Measurements from ENCODE around the gene KCNQ1OT1.

The KCNQ1OT1 gene

DNA sequence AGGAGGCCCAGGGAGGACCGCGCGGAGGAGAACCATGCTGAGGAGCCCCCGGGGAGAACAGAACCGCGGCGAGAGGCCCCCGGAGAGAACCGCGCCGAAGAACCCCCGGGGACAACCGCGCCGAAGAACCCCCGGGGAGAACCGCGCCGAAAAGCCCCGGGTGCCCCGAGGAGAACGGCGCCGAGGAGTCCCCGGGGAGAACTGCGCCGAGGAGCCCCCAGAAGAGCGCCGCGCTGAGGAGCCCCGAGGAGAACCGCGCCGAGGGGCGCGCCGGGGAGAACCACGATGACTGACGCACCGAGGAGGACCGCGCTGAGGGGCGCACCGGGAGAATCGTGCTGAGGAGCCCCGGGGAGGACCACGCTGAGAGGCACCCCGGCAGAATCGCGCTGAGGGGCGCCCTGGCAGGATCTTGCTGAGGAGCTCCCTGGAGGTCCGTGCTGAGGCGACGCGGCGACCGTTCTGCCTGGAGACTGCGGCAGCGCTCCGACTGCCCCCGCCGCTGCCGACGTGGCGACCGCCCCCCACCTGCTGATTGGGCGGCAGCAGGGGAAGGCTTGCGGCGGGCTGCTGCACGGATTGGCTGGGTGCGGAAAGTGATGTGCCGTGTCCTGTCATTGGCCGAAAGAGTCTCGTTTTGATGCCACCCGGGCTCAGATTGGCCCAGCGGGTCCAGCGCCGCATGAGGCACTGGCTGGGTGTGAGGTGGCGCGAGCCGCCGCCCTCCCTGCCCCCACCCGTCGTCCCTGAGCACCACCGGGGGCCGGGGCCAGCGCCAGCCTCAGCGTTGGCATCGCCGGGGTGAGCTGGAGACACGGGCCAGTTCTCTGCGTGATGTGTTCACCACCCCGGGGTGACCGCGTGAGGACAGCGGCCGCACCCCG lies at the start of gene KCNQ1OT1:
Gene KCNQ1OT1, minus strand, starts transcription at position 464 of the 884 bp plus-strand sequence.
- peak; percentile 75 to 78 for DNase-seq

DNA sequence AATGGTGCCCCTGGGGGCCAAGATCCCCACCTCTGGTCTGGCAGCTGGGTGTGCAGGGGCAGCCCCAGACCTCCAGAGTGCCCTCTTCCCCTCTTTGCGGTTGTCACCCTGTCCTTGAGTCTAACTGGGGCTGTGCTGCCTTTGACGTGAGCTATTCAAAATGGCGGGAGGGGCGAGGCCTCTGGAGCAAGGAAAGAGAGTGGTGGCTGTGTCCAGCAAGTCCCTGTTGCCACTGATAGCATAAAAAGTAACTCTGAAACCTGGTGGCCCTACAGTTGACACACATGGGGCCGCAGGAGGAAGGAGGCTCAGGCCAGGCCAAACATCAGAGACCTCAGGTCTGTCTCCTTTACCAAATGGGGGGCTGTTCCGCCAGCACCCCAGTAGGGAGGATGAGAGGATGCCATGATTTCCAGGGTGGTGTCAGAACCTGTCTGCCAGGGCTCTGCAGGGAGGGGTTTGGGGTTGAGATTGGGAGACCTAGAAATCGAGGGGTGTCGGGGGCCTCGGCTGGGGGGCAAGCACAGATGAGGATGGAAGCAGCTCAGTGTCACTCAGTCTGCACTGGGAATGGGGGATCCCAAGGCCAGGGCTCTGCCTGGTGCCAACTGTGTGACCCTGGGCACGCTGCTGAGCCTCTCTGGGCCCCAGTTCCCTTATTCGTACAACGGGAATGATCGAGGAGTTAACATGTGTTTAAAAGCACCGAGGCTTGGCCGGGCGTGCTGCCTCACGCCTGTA lies 49.2 kb upstream of the KCNQ1OT1 start:
- DNase-seq = no peak

DNA sequence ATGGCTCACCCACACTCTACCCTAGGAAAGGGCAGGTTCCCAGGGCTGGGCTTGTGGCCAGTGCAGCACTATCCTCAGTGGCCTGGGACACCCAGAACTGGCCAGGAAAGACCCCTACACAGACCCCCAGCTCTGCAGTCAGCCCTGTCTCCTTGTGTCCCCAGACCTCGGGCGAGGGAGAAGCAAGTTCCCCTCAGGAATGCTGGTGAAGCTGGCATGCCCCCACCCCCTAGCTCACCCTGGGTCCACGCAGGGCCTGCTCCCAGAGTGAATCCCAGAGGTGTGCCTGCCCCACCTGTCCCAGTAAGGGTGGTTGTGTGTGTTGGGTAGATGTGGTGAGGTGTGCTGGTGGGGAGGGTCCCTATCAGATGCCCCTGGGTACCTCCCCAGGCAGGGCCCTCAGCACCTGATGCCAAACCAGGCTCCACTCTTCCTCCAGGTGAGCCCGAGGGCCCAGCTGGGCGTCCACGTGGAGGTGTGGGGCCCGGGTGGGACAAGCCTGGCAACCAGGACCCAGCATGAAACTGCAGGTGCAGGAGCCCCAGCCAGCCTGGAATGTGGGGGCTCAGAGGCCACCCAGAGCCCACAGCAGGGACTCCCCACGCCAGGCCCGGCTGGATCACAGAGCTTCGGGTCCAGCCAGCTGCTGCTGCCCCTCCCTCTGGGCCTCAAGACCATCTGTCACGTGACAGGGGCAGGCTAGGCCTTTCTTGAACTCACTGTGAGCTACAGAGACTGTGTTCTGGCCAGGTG lies 48.4 kb upstream of the KCNQ1OT1 start:
- no peak for DNase-seq

DNA sequence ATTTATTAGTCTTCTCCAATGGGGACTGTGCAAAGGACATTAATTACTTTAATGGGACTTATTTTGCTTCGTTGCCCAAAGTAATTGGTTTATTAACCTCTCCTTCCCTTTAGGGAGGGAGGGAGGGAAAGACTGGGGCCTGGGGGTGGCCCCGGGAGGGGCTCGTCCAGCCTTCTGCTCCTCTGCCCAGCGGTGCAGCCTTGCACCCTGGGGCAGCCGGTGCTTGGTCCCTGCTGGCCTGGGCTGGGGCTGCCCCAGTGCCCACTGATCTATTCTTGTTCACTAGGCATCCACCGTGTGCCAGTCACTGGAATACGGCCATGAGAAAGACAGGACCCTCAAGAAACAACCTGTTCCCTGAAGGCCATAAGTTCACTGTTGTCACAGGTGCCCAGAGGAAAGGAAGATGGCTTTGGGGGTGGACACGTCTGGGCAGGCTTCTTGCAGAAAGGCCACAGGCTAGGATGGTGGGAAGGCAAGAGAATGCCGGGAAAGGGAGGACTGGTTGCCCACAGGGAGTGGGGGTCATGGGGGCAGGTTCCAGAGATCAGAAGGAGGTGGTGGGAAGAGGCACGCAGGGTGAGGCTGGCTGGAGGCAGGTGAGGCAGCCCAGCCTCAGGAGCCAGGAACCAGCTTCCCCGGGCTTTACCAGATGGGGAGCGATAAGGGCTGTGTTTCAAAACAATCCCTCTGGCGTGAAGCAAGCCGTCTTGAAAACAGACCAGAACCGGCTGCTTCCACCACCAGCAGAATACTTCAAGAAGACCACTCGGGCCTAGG lies 47.6 kb upstream of the KCNQ1OT1 start:
- DNase-seq = no peak

DNA sequence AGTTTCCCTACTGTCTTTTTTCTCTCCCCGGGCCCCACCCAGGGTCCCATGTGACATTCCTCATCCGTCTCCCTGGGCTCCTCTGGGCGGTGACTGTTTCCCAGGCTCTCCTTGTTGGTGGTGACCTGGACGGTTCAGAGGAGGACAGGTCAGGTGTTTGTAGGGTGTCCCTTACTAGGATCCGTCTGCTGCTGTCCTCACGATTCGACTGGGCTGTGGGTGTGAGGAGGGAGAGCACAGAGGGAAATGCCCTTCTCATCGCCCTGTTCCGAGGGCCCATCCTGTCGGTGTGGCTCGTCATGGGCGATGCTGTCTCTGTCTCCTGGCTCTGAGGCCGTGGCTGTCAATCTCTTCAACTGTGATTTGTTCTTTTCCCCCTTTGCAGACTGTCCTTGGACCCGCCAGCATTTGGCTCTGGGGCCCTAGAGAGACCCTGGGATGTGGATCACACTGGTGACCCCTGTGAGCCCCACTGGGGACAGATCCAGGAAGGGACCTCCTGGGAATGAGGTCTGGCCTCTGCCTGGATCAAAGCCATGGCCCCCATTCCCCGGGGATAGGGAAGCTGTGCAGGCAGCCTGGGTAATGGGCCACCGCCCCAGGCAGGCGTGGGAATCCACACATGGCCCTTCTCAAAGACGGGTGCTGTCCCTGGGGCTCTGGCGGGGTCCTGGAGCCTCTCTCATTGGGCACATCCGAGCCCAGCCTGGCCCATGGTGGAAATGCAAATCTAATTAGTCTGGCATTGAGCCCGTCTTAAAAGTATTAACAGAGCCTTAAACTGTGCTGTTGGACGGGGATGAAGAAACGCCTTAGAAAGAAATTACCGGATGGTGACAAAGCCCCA lies 46.8 kb upstream of the KCNQ1OT1 start:
- DNase-seq = no peak

DNA sequence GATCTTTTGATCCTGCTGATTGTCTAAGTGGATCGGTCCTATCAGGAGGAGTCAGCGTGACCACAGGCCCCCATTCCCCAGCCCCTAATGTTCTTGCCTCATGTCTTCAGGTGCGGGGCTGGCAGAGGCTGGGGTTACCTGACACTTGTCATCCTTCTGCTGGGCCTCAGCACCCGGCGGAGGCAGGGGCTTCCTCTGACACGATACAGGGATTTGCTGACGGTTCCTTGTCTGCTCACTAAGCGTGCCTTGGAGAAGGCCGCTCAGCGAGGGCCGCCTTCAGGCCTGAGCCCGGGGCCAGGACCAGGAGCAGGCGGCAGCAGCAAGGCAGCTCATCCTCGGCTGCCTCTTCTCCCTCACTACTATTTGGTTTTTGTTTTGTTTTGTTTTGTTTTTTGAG lies 45.7 kb upstream of the KCNQ1OT1 start:
- no peak for DNase-seq

DNA sequence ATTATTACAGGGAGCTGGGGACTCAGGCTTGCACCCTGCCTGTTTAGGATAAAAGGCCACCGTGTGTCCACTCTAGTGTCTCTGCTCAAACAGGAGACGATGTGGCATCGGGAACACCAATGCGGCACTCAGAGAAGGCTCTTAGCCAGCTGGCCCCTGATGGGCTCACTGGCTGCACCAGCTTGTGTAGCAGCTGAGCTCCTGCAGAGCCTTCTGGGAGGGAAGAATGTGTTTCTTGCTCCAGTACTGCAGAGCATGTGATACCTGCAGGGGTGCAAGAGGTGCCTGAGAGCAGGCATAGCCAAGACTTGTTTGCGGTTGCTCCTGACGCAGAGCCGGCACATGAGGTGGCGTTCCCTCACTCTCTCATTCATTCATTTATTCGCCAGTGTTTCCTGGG lies 44.4 kb upstream of the KCNQ1OT1 start:
- DNase-seq = no peak

DNA sequence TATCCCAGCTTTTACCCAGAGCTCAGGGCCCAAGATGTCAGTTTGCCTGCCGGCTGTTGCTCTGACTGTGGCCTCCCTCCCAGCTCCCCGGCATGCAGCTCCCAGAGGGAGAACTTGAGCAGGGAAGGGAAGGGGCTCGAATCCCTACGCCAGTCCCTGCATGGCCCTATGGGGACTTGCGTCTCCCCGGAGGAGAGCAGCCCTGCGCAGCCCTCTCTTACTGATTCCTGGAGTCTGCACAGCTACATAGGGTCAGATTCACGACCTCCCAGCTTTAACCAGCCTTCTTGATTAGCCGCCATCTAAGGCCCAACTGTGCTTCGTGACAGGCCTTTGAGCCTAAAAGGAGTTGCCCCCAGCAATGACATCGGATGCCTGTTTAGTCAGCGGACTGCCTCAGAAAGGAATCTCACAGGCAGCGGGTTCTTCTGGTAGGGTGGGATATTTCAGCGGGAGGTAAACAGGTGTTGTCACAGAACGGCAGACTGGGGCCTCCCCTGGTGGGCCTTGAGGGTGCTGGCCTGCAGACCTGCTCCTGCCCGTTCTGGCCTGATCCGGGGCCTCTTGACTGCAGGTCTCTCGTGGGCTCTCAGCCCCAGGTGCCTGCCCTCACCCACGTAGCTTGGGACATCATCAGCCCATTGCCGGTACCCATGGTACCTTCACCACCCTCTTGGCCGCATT lies 43.8 kb upstream of the KCNQ1OT1 start:
- DNase-seq = no peak

DNA sequence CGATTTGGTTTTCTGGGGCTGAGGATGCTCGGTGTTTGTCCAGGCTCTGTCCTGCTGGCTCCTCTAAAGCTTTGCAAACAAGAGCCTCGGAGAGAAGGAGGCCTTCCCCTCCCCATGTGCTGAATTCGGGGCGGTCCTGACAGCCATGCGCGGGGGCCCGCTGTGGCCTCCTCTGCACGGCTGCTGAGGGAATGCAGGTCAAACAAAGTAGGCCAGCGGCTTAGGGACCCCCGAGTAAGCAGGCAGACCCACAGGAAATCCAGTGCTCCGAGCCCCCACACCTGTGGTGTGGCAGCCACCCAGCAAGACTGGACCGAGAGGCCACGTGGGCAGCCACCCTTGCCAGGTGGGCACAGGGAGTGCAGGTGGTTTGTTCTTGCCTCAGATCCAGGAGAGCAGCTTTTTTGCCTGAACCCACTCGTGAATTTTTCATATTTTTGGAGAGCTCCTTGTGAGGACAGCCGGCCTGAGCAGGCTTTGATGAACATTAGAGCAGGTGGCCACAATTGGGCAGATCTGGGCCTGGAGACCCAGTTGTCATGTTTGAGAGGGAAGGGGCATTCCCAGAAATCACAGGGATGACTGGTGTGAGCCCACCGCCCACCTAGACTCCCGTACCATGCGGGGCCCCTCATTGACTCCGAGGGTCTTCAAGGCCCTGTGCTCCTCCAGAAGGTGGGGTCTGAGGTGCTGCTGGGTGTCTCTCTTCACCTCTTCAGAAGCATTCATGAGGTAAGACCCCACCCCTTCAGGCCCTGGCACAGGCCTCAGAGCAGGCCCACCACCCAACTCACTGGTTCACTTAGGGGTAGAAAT lies 43.0 kb upstream of the KCNQ1OT1 start:
- DNase-seq = no peak

DNA sequence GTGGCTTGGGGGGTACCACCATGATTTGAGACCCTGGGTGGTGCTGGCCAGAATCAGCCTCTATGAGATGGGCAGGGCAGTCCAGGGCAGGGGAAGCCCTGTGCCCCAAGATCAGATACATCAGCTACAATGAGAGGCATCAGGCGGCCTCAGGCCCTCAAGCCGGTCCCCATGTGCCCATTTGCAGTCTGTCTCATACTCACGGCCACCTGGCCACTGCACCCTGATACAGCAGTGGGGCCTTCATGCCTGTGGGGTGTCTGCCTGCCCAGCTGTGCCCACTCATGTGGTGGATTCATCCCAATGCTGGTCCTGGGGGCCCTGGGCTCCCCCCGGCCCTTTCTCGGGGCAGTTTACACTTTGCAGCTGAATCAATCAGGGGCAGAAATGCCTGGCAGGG lies 42.4 kb upstream of the KCNQ1OT1 start:
- DNase-seq = no peak

DNA sequence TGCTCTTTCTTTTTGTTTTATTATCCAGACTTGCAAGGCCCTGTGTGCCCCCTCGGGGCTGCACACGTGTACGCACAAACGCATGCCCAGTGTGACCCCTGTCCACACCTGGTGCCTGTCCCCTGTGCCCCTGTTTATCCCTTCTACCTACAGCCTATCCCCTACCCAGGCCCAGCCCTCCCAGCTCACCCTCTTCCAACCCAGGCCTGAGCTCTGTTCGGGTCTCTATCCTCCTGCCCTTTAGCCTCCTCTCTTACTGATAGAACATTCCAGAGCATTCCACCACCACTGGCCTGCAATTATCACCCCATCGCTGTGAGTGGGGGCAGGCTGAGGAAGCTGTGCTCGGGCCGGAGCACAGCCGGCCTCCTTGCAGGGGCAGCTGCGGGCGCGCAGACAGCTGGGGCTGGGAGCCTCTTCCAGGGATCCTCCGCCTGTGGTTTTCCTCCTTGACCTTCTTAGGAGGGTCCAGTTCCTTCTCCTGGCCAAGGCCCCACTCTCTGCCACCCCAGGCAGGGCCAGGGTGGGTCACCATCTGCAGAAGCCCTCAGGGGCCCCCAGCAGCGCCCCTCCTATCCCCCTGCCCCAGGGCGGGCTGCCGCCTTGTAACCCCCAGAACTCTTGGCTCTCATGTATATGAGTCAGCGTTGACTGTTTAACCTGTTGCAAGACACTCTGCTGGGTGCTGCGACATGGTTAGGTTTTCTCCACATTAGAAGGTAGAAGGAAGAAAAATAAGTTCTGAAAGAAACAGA lies 41.8 kb upstream of the KCNQ1OT1 start:
- DNase-seq = no peak

DNA sequence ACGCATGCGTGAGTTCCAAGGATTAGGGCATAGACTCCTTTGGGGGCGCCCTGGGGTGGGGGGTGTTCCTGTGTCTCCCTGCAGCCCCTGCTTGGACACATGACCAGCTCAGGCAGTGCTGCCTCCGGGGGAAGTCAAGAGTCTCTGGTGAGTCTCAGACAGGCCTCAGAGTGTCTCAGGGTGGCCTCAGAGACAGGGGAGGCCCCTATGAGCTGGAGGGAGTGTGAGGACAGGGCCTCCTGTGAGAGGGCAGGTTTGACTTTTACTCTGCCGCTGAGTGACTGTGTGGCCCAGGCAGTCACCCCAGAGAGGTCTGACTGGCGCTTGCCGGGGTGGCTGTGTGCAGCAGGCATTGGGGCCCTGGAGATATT lies 41.2 kb upstream of the KCNQ1OT1 start:
- DNase-seq = no peak

DNA sequence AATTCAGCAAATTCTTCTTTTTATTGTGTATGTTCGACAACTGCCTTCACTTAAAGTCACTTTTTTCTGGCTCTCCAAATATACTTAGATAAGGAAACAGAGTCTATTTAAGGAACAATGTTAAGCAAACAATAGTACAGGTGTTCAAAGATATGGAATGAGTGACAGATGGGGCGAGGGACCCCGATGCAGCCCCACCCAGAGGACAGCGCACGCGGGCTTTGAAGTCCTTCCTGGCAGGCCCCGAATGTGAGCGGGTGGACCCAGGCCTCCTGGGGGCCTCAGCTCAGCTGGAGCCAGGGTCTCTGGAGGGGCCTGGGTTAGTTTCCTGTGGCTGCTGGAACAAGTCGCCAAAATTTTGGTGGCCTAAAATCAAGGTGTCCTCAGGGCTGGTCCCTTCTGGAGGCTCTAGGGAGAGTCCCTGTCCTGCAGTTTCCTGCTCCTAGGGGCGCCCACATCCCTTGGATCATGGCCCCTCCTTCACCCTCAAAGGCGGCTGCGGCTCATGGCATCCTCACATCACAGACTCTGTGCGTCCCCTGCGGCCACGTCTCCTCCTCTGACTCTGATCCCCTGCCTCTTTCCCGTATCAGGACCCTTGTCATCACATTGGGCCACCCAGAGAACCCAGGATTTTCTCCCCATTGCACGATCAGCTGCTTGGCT lies 40.6 kb upstream of the KCNQ1OT1 start:
- DNase-seq = no peak

DNA sequence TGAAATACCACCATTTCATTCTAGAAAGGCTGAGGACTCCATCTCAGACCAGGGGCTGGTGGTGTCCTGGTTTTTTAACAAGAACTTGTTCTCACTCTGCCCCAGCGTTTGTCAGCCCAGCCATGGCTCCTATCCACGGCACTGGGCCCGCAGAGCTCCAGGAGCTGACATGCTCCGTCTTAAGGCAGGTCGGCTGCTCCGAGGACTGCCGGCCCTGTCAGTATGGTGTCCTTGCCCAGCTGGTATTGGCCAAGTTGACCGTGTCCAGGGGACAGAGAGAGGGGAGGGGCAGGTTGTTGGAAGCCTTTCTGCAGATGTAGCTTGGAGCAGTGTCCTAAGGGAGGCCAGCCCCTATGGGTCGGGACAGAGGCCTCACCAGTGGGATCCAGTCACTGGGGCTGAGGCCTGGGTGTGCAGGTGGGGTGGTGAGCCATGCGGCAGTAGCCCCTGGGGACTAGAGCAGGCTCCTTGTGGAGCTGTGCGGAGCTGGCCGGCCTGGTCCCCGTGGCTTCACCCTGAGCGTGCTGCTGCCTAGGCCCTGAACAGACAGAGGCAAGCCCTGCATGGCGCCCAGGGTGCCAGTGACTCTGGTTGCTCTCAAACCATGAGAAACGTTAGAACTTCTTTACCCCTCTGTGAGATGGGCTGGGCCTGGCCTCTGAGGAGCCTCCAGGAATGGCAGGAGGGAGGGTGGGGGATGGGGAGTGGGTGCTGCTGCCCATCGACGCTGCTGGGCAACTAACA lies 39.9 kb upstream of the KCNQ1OT1 start:
- DNase-seq = no peak

DNA sequence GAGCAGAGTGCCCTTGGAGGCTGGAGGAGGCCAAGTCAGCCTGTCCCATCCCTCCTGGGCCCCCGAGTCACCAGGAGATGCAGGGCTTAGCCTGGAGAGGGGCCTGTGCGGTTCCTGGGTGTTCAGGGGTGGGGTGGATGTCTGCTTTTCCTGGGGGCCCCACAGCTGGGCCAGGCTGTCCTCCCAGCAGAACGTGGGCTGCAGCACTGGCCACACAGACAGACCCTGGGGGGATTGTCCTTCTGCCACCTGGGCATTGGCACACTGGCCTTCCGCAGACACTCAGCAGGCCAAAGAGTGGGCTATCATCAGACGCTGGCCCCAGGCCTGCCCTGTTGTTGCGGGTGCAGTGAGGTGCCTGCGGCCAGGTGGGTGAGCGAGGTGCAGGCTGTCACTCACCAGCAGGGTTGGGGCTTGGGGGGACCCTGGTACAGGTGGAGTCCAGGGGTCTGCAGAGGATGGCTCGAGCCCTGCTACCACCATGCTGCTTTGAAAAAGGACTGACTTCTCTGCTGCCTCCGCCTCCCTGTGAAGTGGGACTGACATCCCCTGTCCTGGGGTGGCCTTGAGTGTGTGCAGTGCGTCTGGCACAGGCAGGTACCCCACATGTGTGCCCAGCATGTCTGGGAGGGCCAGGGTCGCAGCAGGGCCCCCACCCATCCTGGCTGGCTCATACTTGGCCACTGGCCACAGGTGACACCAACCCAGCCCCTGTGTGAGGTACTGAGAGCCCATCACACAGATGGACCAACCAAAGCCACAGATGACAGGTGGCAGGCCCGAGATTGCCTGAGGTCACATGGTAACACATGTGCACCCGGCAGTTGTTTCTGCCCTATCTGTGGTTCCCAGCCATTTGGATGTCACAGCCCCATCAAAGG lies 39.0 kb upstream of the KCNQ1OT1 start:
- no peak for DNase-seq

DNA sequence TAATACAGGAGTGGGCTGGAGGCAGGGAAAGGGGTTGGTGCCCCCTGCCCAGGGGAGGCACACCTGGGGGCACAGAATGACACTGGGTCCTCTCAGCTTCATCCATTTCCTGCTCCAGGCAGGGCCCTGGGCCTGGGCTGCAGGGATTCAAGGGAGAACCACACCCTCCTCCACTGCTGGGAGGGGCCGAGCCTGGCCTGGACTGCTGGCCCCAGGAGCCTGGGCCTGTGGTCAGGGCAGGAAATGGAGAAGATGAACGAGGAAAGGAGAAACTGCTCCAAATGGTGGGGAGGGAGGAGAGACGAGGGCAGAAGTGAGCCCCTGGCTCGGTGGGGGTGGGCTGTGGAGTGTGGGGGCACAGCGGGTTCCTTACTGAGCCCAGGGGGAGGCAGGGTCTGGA lies 38.1 kb upstream of the KCNQ1OT1 start:
- DNase-seq = no peak

DNA sequence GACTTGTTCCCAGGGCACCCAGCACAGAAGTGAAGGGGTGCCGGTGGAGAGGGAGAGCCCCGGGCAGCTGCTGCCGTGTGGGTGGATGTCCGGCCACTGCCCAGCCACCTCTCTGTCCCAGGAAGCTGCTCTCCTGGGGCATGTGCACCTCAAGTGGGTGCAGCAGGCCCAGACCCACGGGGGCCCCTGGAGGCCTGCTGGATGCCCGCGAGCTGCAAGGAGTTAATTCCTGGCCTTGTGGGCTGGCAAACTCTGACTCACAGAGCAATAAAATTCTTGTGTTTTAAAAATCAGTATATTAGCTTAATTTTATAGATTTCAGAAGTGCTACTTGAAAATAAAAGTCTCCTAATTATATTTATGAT lies 37.4 kb upstream of the KCNQ1OT1 start:
- no peak for DNase-seq
